Dermis microvascular lymphatic vessel endothelial cell (primary cell): ENCODE data around the gene IGF2. TPM values are rescaled to one million over a fixed set of nuclear protein-coding genes. Genes with fewer than 3 reads are reported as not detected.

Source experiments
- DNase-seq, 2 donors: peaks; one replicate each; pipeline versions ENCODE4 v3.0.0 to v3.0.0-alpha.2; 2010; ENCODE audit warnings: low read depth in 2 of 2
- total RNA-seq: library from RNA; depleted of rRNA; stranded (reverse); fragments of >200 nt; gene quantifications from 2 replicates; pipeline ENCODE4 v1.2.1, GENCODE V29; 2014

The IGF2 gene
- total RNA-seq, 1 donor from 2014 or later: 1.9 TPM

DNA sequence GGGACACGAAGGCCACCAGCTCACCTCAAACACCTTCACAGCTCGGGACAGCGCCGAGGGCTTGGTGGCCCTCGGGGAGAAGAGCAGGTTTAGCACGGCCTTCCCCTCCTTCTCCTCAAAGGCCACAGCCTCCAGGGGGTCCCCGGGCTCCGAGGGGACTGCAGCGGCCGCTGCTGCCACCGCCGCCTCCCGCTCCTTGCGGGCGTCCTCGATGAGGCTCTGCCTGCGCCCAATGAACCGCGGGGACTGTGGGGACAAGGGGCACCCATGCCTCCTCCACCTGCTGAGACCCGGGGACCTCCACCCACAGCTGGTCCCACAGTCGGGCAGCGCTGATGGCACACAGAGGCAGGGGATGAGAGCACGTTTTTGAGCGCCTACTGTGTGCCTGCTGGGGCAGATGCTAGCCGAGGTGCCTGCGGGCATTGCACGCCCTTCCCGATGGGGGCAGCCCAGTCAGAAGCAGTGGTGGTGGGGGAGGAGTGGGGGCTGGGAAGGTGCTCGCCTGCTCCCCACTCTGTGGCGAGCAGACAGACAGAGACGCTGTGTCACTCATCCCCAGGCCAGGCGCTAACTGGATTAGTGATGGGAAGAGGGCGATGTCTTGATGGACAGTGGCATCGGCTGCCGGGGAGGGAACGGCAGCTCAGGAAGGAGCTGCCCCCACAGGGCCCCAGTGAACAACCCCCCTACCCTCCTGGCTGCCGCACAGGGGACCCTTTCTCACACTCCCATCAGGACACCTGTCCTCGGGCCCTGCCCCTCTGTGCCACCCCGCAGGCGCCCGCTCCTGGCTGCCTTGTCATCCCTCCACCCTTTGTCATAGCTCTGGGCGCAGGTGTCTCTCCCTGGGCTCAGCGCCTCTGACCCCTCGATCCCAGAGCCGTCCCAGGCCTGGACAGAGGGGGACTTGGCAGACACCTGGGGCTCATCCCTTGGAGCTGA, 30.7 kb upstream of the IGF2 start:
- no peak for DNase-seq

- no peak for DNase-seq
Measured at GRCh38 chr11:2169005-2169378, 29.8 kb upstream of the IGF2 start.

DNA sequence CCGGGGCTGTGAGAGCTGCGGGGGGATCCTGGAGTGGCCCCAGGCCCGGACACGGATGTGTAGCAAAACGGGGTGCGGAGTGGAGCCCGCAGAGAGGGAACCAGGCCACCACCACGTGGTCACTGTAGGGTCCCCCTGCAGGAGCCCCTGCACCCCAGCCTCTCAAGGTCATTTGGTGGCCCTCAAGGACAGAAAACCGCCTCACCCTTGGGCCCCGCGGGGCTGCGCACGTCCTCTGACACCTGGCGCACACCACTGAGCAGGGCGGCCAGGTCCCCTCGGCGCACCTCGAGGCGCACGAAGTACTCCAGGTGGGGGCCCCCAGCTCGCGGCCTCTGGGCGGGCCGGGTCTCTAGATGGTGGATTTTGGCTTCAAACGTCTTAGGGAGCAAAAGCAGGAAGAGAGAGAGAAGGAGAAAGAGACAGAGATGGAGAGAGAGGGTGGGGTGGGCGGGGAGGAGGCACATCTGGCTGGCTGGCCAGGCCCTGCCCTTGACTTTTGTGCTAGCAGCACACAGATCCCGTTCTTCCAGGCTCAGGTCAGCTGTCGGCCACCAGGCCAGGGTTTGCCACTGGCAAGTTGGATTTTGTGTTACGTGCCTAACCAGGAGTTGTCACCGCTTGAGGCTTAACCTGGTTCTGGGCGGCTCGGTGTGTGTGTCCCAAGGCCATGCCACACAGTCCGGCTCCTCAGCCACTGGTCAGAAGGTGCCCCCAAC, 29.3 kb upstream of the IGF2 start:
- DNase-seq: no peak

DNA sequence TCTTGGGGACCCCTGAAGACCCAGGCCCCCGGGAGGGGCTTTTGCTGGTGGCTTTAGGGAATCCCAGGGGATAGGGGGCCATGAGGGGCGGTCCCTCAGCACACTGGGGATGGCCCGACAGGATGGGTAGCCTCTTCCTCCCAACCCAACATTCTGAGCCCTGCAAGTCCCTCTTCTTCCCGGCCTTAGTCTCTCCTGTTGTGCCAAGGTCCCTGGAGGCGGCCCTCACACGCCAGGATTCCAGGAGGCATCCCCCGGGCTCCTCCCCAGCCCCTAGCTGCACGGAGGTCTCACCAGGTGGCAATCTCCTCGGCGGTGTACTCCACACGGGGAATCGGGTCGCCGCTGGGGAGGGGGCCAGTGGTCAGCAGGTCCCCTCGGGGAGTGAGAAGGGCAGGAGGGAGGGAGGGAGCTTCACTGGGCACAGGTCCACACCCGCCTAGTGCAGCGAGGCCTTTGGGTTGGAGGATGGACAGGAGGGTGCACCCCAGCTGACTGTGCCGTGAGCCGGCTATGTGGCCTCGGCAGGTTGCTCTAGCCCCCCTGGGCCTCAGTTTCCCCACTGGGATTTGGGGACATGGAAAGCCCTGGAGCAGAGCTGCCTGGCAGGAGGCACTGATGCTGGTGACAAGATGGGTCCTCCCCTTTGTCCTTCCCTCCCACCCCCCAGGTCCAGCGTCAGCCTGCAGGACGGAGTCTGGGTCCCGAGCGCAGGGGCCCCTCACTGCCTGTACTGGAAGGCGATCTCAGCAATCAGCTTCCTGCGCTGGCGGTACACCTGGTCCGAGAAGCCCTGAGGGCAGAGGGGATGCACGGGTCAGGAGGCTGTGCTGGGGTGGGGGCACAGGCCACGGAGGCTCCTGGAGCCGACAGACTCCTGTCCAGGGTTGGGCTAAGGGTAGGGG, 28.2 kb upstream of the IGF2 start:
- DNase-seq: no peak

- peak in 1 of 2 donors; percentile 11 for DNase-seq
Measured at GRCh38 chr11:2166091-2166851, 27.1 kb upstream of the IGF2 start.

DNA sequence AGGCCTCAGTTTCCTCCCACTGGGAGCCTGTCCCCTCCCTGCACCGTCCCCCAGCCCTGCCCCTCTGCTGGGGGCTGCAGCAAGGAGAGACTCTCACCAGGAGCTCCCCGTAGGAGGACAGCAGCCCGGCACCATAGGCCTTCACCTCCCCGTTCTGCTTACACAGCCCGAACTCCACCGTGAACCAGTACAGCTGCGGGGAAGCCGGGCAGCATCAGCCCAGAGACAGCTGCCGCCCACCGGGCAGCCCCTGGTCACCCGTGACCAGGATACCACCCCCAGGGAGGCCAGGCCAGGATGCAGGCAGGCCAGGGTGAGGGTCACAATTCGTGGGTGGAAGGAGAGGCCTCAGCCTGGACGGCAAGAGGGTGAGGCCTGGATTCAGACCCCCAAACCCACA, 26.4 kb upstream of the IGF2 start:
- no peak for DNase-seq

DNA sequence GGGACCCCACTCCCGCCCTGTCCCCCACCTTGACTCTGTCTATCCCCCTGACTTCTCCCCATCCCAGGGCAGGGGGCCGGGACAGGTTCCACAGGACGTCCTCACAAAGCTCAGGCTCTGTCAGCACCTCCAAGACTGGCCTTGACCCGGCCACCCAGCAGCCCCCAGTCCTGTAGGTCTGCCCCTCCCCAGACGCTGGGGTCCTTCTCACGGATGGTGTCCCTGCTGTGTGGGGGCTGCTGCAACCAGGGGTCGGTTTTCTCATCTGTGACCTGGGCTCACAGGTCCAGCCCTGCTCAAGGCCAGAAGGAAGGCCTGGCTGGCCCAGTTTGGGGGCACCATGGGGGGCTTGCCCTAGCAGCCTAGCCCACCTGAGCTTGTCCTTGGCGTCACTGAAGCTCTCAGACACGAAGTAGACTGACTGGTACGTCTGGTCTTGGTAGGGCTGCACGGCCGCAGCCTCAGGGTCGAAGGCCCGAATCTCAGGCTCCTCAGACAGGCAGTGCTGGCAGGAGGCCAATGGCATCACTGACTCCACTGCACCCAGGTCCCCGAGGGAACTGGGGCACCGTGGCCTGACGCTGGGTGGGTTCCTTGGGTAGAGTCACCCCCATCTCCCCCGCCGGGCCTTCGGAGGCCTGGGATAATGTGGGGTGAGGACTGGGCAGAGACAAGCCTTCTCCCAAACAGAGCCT, 25.8 kb upstream of the IGF2 start:
- DNase-seq: no peak

DNA sequence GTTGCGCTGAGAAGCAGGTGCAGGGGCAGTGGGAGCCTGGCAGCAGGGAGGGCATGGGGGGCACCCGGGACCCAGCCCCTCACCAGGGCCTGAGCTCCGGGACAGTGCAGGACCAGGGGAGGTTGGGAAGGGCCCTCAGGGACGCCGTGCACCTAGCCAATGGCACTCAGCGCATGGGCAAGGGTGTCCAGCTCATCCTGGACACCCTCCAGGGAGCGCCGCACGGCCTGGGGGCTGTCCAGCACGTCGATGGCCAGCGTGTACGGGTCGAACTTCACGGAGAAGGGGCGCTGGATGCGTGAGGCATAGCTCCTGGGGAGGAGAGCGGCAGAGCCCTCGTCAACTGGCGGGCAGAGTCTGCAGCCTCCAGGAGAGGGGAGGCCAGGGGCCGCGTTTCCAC, 24.9 kb upstream of the IGF2 start:
- DNase-seq: no peak

- no peak for DNase-seq
Measured at GRCh38 chr11:2163428-2163978, 24.3 kb upstream of the IGF2 start.

DNA sequence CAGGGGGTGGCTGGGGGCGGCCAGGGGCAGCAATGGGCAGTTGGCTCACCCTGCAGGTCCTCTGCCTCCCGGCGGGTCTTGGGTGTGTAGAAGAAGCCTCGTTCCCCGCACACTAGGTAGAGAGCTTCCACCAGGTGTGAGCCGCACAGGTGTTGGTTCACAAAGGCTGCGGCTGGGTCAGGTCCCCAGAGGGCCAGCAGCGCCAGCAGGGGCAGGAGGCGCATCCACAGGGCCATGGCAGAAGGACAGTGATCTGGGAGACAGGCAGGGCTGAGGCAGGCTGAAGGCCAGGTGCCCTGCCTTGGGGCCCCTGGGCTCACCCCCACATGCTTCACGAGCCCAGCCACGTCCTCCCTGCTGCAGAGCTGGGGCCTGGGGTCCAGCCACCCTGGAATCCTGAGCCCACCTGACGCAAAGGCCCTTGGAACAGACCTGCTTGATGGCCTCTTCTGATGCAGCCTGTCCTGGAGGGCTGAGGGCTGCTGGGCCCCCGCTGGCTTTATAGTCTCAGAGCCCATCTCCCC, 21.6 kb upstream of the IGF2 start, which contains the start of gene INS:
INS (minus strand) TSS at position 474 of the 524 bp plus-strand sequence; CDS start at position 236, 238 bp downstream.
- no peak for DNase-seq

DNA sequence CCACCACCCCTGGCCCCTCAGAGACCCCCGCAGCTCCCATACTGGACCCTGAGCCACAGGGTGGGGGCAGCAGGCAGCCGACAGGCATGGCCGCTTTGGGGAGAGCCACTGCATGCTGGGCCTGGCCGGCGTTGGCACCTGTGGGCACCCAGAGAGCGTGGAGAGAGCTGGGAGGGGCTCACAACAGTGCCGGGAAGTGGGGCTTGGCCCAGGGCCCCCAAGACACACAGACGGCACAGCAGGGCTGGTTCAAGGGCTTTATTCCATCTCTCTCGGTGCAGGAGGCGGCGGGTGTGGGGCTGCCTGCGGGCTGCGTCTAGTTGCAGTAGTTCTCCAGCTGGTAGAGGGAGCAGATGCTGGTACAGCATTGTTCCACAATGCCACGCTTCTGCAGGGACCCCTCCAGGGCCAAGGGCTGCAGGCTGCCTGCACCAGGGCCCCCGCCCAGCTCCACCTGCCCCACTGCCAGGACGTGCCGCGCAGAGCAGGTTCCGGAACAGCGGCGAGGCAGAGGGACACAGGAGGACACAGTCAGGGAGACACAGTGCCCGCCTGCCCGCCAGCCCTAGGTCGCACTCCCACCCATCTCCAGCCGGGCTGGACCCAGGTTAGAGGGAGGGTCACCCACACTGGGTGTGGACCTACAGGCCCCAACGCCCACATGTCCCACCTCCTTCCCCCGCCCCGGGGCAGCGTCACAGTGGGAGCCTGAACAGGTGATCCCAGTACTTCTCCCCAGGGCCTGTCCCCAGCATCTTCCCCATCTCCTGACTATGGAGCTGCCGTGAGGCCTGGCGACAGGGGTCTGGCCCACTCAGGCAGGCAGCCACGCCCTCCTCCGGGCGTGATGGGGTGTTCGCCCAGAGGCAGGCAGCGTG, 20.6 kb upstream of the IGF2 start:
- DNase-seq: no peak

DNA sequence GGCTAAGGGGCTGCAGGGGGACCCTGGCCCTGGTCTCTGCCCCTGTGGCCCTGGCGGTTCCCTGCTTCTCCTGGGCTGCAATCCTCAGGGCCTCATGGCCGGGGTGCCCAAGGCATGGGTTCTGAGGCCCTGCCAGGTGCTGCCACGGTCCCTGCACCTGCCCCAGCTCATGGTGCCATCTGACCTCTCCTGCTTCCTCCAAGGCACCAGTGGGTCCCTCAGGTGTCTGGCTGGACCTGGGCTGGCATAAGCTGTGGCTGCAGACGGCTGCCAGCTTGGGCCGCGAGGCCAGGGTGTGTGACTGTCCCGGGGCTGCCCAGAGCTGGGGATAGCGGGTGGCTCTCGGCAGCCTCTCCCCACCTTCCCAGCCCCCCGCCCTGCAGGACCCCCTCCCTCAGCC, 19.8 kb upstream of the IGF2 start:
- DNase-seq: no peak

DNA sequence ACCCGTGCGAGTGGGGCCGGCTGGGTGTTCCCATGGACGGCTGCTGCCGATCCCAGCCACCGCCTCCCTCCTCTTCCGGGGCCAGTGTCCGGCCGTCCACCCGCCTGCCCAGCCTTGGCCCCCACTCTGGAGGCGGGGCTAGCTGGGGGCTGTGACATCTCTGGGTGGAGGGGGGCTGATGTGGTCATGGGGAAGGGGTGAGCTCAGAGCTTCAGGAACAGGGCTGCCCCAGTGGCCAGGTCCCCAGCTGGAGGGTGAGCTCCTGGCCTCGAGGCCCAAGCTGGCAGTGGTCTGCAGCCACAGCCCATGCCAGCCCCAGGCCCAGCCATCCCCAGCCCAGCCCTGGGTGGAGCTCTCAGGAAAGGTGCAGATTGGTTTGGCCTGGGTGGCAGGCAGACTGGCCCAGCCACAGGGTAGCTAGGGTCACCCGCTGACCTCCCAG, 19.1 kb upstream of the IGF2 start:
- DNase-seq: no peak

- no peak for DNase-seq
Measured at GRCh38 chr11:2157294-2158040, 18.3 kb upstream of the IGF2 start.

DNA sequence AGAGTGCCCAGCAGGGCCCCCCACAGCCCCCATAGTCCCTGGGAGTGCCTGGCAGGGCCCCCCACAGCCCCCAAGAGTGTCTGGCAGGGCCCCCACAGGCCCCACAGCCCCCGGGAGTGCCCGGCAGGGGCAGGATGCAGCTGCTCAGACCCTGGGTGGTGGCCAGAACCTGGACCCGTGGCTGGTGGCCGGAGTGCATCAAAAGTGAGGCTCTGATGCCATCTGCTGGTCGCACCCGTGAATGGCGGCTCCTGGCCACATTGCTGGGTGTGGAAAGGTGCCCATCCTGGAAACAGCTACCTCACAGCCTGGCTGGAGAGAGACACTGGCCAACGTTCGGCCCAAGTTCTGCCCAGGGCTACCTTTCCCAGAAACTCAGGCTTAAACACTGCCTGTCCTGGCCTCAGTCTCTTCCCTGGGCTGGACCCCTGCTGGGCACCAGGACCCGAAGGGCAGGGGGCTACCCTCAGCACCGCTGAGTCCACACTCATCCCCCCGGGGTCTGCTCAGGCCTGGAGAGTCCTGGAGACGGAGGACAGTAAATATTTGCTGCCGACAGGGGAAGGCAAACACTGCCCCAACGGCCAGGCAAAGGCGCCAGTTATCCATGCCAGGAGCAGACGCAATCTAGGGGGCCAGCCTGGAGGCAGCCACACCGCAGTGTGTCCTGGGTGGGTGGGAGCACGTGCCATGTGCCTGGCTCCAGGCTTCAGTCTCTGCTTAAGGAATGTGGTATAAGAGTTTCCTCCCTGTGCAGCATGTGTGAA, 17.4 kb upstream of the IGF2 start:
- DNase-seq: peak; percentile 34 to 58

GRCh38 chr11:2155511-2155910, 16.3 kb upstream of the IGF2 start:
- DNase-seq: no peak

- no peak for DNase-seq
Measured at GRCh38 chr11:2154889-2155288, 15.7 kb upstream of the IGF2 start.
